Nephron progenitor cell (in vitro differentiated cells): ENCODE results near the gene BTBD9.
A peak's percentile ranks its signal among the peaks of the same experiment; 100 is the strongest.

ENCODE experiments used
- DNase-seq: peaks from one replicate; pipeline ENCODE4 v3.0.0; 2021
- H3K27ac Mint-ChIP-seq: 2 replicates; pipeline ENCODE4 v1.8.0; 2021; ENCODE audit warnings: mild to moderate bottlenecking, moderate library complexity, mixed read lengths
- H3K27me3 Mint-ChIP-seq: 2 replicates; pipeline ENCODE4 v1.8.0; 2021; ENCODE audit warnings: mild to moderate bottlenecking, low read depth, mixed read lengths; ENCODE audit not compliant: poor library complexity
- H3K36me3 Mint-ChIP-seq: 2 replicates; pipeline ENCODE4 v1.8.0; 2021; ENCODE audit warnings: low read depth, mixed read lengths
- H3K4me1 Mint-ChIP-seq: 2 replicates; pipeline ENCODE4 v1.8.0; 2021; ENCODE audit warnings: mixed read lengths
- H3K4me3 Mint-ChIP-seq: 2 replicates; pipeline ENCODE4 v1.8.0; 2021; ENCODE audit warnings: mild to moderate bottlenecking, moderate library complexity, mixed read lengths
- H3K9me3 Mint-ChIP-seq: 2 replicates; pipeline ENCODE4 v1.8.0; 2021; ENCODE audit warnings: mild to moderate bottlenecking, moderate library complexity, mixed read lengths
- TF ChIP-seq, protein P1 (sequence below): fragments of 200-600 bp; sonication (generic); IDR thresholded peaks from 2 replicates; pipeline ENCODE4 v1.5.0; 2021; ENCODE audit warnings: antibody characterized with exemption

The BTBD9 gene

DNA sequence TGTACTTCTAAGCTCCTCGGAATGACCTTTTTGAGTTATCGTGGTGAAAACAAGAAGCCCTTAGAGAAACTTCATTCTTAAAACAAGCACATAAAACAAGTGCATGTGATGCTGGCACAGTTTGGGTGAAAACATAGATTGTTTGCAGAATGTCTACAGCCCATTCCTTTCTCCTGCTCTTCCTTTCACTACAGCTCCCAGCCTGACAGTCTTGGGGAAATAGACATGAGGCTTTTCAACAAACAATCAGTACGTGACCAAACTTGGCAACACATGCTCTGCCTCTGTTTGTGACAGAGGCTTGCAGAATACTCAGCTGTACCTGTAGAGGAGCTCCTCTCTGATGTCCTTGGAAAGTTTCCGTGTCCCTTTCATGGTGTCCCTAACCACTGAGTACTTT lies 498.6 kb downstream of the BTBD9 start:
- Mint-ChIP-seq H3K27ac (no peak overlapping the region), H3K27me3 (peaks cover 7% of the 10 kb centered on the region), H3K9me3 (no peaks in the 10 kb centered on the region), H3K36me3 (peaks cover 19% of the 10 kb centered on the region), H3K4me3 (no peak overlapping the region), H3K4me1 (peaks cover 64% of the 10 kb centered on the region)
- TF ChIP-seq, protein P1, sequence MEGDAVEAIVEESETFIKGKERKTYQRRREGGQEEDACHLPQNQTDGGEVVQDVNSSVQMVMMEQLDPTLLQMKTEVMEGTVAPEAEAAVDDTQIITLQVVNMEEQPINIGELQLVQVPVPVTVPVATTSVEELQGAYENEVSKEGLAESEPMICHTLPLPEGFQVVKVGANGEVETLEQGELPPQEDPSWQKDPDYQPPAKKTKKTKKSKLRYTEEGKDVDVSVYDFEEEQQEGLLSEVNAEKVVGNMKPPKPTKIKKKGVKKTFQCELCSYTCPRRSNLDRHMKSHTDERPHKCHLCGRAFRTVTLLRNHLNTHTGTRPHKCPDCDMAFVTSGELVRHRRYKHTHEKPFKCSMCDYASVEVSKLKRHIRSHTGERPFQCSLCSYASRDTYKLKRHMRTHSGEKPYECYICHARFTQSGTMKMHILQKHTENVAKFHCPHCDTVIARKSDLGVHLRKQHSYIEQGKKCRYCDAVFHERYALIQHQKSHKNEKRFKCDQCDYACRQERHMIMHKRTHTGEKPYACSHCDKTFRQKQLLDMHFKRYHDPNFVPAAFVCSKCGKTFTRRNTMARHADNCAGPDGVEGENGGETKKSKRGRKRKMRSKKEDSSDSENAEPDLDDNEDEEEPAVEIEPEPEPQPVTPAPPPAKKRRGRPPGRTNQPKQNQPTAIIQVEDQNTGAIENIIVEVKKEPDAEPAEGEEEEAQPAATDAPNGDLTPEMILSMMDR: no peak
- DNase-seq: no peak

DNA sequence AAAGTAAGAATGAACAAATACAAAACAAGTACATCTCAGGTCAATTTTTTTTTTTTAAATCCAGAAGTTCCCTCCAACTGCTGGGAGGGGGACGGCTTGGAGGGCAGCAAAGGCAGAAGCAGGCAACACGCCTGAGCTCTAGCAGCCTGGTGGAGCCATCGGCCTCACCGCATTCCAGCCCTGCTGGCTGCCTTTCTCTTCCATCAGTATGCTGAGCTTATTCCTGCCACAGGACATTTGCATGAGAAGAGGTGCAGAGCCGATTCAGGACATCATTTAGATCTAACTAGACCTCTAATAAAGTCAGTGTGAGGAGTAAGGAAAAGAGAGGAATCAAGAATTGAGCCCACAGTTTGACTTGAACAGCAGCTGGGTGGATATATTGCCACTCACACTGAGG lies 501.4 kb downstream of the BTBD9 start:
- H3K4me3 Mint-ChIP-seq: no peak overlapping the region
- H3K27me3 Mint-ChIP-seq: peaks cover 7% of the 10 kb centered on the region
- DNase-seq: no peak
- H3K9me3 Mint-ChIP-seq: no peaks in the 10 kb centered on the region
- H3K4me1 Mint-ChIP-seq: peaks cover 65% of the 10 kb centered on the region
- H3K27ac Mint-ChIP-seq: no peak overlapping the region
- TF ChIP-seq, protein P1: no peak
- peaks cover 34% of the 10 kb centered on the region for H3K36me3 Mint-ChIP-seq

DNA sequence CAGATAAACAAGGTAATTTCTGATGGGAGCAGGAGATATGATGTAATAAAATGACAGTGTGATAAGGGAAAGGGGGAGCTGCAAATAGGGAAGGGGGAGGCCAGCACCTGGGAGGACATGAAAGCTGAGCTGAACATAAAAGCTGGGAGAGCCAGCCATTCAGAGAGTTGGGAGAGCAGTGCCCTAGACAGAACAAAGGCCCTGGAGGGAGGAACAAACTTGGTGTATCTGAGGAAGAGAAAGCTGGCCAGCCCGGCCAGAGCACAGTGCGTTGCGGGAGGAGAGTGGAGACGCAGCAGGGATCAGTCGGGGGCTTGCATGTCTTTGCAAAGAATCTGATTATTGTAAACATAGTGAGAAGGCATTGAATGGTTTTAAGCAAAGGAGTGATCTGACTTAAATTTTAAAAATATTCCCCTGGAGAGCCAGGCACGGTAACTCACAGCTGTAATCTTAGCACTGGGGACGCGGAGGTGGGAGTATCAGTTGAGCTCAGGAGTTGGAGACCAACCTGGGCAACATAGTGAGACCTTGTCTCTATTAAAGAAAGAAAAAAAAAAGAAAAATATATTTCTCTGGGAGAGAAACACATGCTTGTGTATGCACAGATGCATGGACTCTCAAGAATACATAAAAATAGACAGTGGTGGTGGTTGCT lies 502.0 kb downstream of the BTBD9 start:
- peak overlapping the region; percentile 90 for H3K27ac Mint-ChIP-seq
- peaks cover 39% of the 10 kb centered on the region for H3K36me3 Mint-ChIP-seq
- peak overlapping the region; percentile 51 for H3K4me3 Mint-ChIP-seq
- peaks cover 7% of the 10 kb centered on the region for H3K27me3 Mint-ChIP-seq
- DNase-seq: peak; percentile 31
- TF ChIP-seq, protein P1: no peak
- H3K4me1 Mint-ChIP-seq: peaks cover 59% of the 10 kb centered on the region
- no peaks in the 10 kb centered on the region for H3K9me3 Mint-ChIP-seq

DNA sequence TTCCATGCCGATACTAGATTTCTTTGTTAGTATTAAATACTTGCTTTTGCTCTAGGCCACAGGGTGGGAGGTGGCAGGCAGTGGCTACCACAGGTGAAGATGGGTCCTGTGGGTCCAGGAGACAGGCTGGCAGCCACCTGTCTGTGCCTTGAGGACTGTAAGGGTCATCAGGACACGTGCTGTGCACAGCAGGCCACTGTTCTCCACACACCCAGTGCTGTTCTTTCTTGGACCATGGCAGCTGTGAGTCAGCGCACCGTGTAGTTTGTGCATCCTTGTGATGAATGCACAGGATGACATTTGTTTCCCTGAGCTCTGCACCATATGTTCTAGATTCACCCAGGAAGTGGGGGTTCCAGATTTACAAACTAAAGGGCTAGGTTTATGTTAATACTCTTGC lies 503.2 kb downstream of the BTBD9 start:
- no peak for DNase-seq
- TF ChIP-seq, protein P1: no peak
- H3K27me3 Mint-ChIP-seq: peaks cover 7% of the 10 kb centered on the region
- no peak overlapping the region for H3K4me3 Mint-ChIP-seq
- peaks cover 1% of the 10 kb centered on the region for H3K9me3 Mint-ChIP-seq
- H3K27ac Mint-ChIP-seq: peak overlapping the region; percentile 90
- peaks cover 57% of the 10 kb centered on the region for H3K4me1 Mint-ChIP-seq
- H3K36me3 Mint-ChIP-seq: peaks cover 46% of the 10 kb centered on the region

DNA sequence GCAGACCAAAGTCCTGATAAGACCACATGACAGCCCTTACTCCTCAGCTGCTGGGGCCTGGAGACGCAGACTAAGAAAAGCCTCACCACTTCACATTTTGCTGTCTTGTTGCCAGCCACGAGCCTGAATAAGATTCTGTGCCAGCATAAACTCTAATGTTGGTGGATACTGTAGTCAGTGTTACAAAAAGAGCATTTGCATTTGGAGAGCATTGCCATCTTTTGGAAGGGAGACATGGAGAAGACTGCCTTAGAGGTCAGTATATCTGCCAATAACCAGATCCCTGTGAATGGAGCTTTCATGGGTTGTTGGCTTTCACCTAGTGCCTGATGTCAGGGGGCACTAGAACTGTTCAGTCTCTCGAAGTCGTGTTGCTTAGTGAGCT lies 505.0 kb downstream of the BTBD9 start:
- no peak for DNase-seq
- TF ChIP-seq, protein P1: no peak
- H3K27ac Mint-ChIP-seq: peak overlapping the region; percentile 4
- peaks cover 60% of the 10 kb centered on the region for H3K36me3 Mint-ChIP-seq
- no peak overlapping the region for H3K4me3 Mint-ChIP-seq
- peaks cover 50% of the 10 kb centered on the region for H3K4me1 Mint-ChIP-seq
- H3K9me3 Mint-ChIP-seq: peaks cover 20% of the 10 kb centered on the region
- H3K27me3 Mint-ChIP-seq: peaks cover 5% of the 10 kb centered on the region
